GM19452 (cell line): Measurements from ENCODE around the gene DIAPH2.

Experiments
- ATAC-seq: cut with Tn5 transposase; IDR thresholded peaks from one replicate; pipeline ENCODE4 v1.9.1; 2021; ENCODE audit not compliant: unreplicated experiment

Gene DIAPH2

DNA sequence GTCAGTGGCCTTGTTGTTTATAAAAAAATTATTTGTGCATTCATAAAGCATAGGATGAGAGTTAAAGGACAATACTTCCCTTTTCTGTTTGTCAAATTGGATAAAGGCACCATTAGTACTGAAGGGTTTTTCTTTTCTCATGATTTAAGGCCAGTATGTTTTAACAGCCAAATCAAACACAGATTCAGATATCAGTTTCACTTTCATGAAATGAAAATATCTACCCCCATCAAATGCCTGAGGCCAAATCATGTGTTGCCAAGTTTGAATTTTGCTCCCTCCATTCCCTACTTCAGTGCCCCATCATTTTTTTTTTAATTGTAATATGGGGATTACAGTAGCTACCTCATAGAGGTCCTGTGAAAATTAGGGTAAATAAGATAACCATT lies 944.9 kb downstream of the DIAPH2 start:
- ATAC-seq = no peak

DNA sequence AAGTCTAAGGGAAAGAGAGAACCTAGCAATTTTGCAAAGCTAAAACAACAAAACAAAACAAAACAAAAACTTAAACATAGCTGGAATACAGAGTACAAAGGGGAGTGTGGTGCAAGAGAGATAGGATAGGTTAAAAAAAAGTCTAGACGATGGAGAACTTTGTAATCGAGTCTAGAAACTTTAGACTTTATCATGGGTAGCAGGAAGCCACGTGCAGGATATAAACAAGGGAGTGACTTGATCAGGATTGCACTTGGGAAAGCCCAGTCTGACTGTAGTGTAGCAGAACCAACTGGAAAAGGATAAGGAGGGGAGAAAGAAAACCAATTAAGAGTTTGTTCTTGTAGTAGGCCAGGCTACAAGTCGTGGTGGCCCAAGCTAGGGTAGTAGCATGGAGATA lies 949.2 kb downstream of the DIAPH2 start:
- no peak for ATAC-seq

DNA sequence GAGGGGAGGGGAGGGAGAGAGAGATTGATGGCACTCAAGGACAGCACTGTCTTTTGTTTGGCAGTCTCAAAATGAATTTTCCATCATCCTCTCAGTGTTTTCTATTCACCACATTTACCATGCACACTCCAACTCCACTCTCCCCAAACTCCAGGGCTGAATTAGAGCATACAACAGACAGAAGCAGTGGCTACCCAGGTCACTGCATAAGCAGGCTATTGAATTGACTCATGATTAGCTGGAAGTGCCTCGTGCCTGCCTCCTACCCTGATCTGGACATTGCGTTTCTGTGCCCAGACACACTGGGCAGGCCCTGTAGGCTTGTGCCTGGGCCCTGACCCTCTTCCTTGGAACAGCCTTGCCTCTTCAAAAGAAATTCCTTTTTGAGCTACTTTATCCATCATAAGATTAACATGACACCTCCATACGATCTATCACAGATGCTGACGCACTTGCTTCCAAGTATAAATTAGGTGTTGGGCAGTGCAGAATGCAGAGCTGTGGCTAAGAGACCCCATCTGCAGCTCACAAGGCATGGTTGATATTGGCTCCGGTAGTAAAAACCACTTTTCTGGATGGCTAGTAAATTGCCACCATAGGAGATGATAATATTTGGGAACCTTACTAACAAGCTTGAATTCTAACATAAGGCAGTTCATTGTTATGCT lies 952.0 kb downstream of the DIAPH2 start:
- no peak for ATAC-seq

GRCh38 chrX:97637289-97637688 lies 952.6 kb downstream of the DIAPH2 start:
- ATAC-seq = no peak

- ATAC-seq = no peak
Measured at GRCh38 chrX:97638621-97639020, 954.0 kb downstream of the DIAPH2 start.

GRCh38 chrX:97639526-97639925 lies 954.9 kb downstream of the DIAPH2 start:
- ATAC-seq = no peak
